Activated CD4-positive, alpha-beta T cell treated with anti-CD3 and anti-CD28 coated beads, Interleukin-2, amount 50 U/mL, for 16 hours (primary cell): Measurements from ENCODE around the gene HSFX2.
"Not testable (repeated sequence)": the region's sequence is repeated elsewhere in the genome, so short reads cannot be mapped to it uniquely, and the experiment has no call there.

Source experiments
- DNase-seq: peaks from one replicate; pipeline ENCODE4 v3.0.0-alpha.2; 2020

The HSFX2 gene

GRCh38 chrX:149587359-149587758 lies 7.8 kb downstream of the HSFX2 start, which contains the start of gene MAGEA9B:
Gene MAGEA9B (minus strand): TSS chrX:149587459. CDS start chrX:149583179, 4,280 bp downstream.
- DNase-seq = not testable (repeated sequence)

- DNase-seq = not testable (repeated sequence)
These were observed 9.5 kb downstream of the HSFX2 start for GRCh38 chrX:149585631-149586030.

GRCh38 chrX:149573456-149573855 lies 21.7 kb downstream of the HSFX2 start:
- not testable (repeated sequence) for DNase-seq

GRCh38 chrX:149572743-149573142 lies 22.4 kb downstream of the HSFX2 start:
- no peak for DNase-seq

GRCh38 chrX:149571770-149572169 lies 23.3 kb downstream of the HSFX2 start:
- DNase-seq = no peak

- no peak for DNase-seq
These were observed 24.4 kb downstream of the HSFX2 start for GRCh38 chrX:149570668-149571067.

GRCh38 chrX:149569770-149570169 lies 25.3 kb downstream of the HSFX2 start:
- DNase-seq = peak; percentile 30

GRCh38 chrX:149568701-149569296 lies 26.3 kb downstream of the HSFX2 start:
- DNase-seq = no peak

GRCh38 chrX:149567621-149568417 lies 27.3 kb downstream of the HSFX2 start:
- no peak for DNase-seq

- no peak for DNase-seq
These were observed 31.8 kb downstream of the HSFX2 start for GRCh38 chrX:149563359-149563758.

GRCh38 chrX:149555251-149555650 lies 39.9 kb downstream of the HSFX2 start:
- not testable (repeated sequence) for DNase-seq

- DNase-seq = not testable (repeated sequence)
These were observed 43.2 kb downstream of the HSFX2 start for GRCh38 chrX:149551939-149552248.

GRCh38 chrX:149551245-149551938 lies 43.7 kb downstream of the HSFX2 start:
- DNase-seq = not testable (repeated sequence)

- peak; percentile 10 for DNase-seq
These were observed 44.7 kb downstream of the HSFX2 start for GRCh38 chrX:149550454-149550853.

GRCh38 chrX:149549701-149550100 lies 45.4 kb downstream of the HSFX2 start, which contains the start of gene HSFX3:
Gene HSFX3 (minus strand): TSS chrX:149549924. CDS start chrX:149549852, 72 bp downstream.
- DNase-seq = not testable (repeated sequence)

- not testable (repeated sequence) for DNase-seq
These were observed 47.3 kb downstream of the HSFX2 start for GRCh38 chrX:149547782-149548181.

GRCh38 chrX:149546962-149547361 lies 48.2 kb downstream of the HSFX2 start:
- DNase-seq = not testable (repeated sequence)

GRCh38 chrX:149545545-149546543 lies 49.3 kb downstream of the HSFX2 start:
- DNase-seq = not testable (repeated sequence)
